Right renal cortex interstitium (tissue), 3 donors: ENCODE data around the gene LIPT2. TPM values are rescaled to one million over a fixed set of nuclear protein-coding genes. Genes with fewer than 3 reads are reported as not detected.

Experiments used
- polyA plus RNA-seq, 3 donors: library from polyadenylated mRNA; unstranded; fragments of 120-200 nt; gene quantifications; one replicate each; pipeline ENCODE4 v1.2.1, GENCODE V29; 2013; ENCODE audit not compliant: insufficient read length in 3 of 3

The LIPT2 gene
- polyA plus RNA-seq, 3 donors = 11.2 to 11.6 (median 11.3) TPM

Other genes with a start within 250 kb of the LIPT2 start
- 1 to 10 TPM in 2 of 3 donors, under 1 TPM in 1; 0.43 to 1.3 (median 1.1) TPM for gene P4HA3, start 182.1 kb downstream of the LIPT2 start, polyA plus RNA-seq
- 1 to 10 TPM; 3.3 to 3.7 (median 3.6) TPM for gene PGM2L1, start 95.3 kb downstream of the LIPT2 start, polyA plus RNA-seq
- gene KCNE3, start 26.2 kb downstream of the LIPT2 start, polyA plus RNA-seq = 10 to 100 TPM; 26.6 to 29.3 (median 28.3) TPM
- gene POLD3, start 98.9 kb upstream of the LIPT2 start, polyA plus RNA-seq = 10 to 100 TPM; 34.7 to 37.6 (median 36.4) TPM
- gene CHRDL2, start 237.7 kb upstream of the LIPT2 start, polyA plus RNA-seq = under 1 TPM; 0.24 to 0.50 (median 0.25) TPM